SK-N-MC (cell line): ENCODE measurements around the gene PNMA8A.

ENCODE experiments used
- EZH2 ChIP-seq: fragments of 200-600 bp; sonication (generic); IDR thresholded peaks from one replicate; pipeline ENCODE4 v1.6.1; 2017; ENCODE audit warnings: antibody characterized with exemption
- FOXP2 ChIP-seq: optimal IDR thresholded peaks from 2 replicates; pipeline ENCODE3; 2011; ENCODE audit warnings: mild to moderate bottlenecking, moderate library complexity; ENCODE audit not compliant: insufficient read depth; ENCODE audit errors: extremely low read length, control extremely low read depth
- POLR2AphosphoS5 ChIP-seq: IDR thresholded peaks from 2 replicates; pipeline ENCODE4 v1.6.1; 2012; ENCODE audit warnings: mild to moderate bottlenecking, low read depth, low read length, borderline replicate concordance

DNA sequence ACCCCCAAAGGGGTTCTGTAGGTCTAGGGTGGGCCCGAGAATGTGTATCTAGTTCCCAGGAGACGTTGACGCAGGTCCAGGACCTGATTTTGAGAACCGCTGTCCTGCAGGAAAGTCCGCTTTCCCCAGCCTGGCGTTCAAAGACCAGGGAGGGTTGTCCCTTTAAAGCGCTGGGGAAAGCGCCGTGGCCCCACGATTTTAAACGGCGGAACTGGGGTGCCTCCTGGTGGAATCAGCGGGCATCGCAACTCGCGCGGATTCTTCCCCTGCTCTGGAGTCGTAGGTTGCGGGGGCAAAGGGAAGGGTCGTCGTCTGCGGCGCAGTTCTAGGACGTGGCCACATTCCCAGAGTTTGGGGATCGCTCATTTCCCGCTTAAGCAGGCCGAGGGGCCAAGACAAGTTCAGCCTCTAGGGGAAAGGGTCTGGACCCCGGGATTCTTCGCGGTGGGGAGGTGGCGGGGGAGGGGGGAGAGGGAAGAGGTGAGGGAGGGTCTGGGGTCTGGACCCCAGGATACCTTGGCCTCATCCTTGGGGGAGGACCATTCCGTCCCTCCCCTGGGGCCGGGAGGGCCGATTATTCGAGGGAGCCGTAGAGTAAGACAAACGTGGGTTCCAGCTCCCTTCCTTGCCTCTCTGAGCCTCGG, 16.6 kb upstream of the PNMA8A start:
- TF ChIP-seq POLR2AphosphoS5, result no peak
- TF ChIP-seq EZH2, result no peak
- TF ChIP-seq FOXP2, result peak; percentile 32
